Measurements from ENCODE around the gene TBC1D22A.

DNA sequence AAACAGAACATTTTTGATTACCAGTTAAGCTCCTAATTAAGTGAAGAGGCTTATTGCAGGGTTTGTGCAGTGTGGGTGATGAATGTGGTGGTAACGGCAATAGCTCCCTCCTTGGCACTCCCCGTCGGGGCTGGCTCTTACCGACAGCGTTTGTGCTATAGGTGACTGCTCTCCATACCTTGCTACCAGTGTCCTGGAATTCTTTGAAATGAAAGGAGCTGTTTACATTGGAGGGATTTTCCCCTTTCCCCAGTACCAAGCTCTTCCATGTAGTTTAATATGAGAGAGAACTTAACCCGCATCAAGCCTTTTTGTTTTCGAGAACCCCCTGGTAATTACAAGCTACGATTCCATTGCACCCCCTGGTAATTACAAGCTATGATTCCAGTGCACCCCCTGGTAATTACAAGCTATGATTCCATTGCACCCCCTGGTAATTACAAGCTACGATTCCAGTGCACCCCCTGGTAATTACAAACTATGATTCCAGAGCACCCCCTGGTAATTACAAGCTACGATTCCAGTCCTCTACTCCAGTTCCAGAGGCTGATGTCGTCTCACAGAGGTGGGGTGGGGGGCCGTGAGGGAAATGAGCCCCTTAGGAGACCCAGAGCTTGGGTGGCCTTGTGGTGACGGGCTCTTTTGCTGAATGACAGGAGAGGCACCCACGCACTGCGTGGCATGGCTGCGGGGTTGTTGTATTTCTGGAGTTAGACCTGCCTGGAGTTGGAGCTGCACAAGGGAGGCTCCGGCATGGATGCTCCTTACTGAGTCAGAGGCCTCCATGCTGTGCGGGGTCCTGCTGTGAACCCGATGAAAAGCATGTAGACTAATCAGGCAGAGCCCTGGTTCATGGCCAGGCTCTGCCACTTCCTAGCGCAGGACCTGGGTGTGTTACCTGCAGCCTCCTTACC lies 205.3 kb downstream of the TBC1D22A start:
- no peak for TF ChIP-seq CTCF (IDR thresholded peaks at IDR 0.05; ENCODE audit: low read length)
- no peak for TF ChIP-seq EZH2 (IDR thresholded peaks at IDR 0.05; ENCODE audit: borderline replicate concordance, low read length)
